ENCODE measurements around the gene KXD1. TPM values are rescaled to one million over a fixed set of nuclear protein-coding genes. Genes with fewer than 3 reads are reported as not detected.
"Not testable (repeated sequence)": the region's sequence is repeated elsewhere in the genome, so short reads cannot be mapped to it uniquely, and the experiment has no call there.

The KXD1 gene
- total RNA-seq, 4 donors from 2014 or later, result 129 to 155 (median 149) TPM

- 25% methylated on average over 11 of the region's 21 CpGs for WGBS
- Histone ChIP-seq H3K27ac (replicated peaks in 1 of 4) (no peak overlapping the region), H3K36me3 (peaks cover 0 to 6% (median 0%) of the 10 kb centered on the region in 4 donors), H3K4me3 (no peak overlapping the region), H3K27me3 (peaks cover 0 to 42% (median 8%) of the 10 kb centered on the region in 4 donors), H3K4me1 (peaks cover 17 to 22% (median 20%) of the 10 kb centered on the region in 4 donors), H3K9me3 (no peaks in the 10 kb centered on the region)
- DNase-seq (ENCODE audit: extremely low spot score), result no peak
- TF ChIP-seq EP300 (IDR thresholded peaks at IDR 0.05) (no peak), POLR2AphosphoS5 (IDR thresholded peaks at IDR 0.05) (no peak), POLR2A (IDR thresholded peaks at IDR 0.05; ENCODE audit: low read depth) (no peak), CTCF (IDR thresholded peaks at IDR 0.05) (no peak)
- intact Hi-C loops (cut with DNase I), result no loop called here
Observed at GRCh38 chr19:18596752-18597157, 39.1 kb downstream of the KXD1 start.

- WGBS, result 49% methylated on average over 9 of the region's 25 CpGs
- intact Hi-C loops (cut with DNase I), result no loop called here
- DNase-seq (ENCODE audit: extremely low spot score), result no peak
Observed at GRCh38 chr19:18597809-18598660, 40.4 kb downstream of the KXD1 start.

GRCh38 chr19:18599485-18599884 is 41.8 kb downstream of the KXD1 start:
- Histone ChIP-seq H3K36me3 (no peaks in the 10 kb centered on the region), H3K27me3 (peaks cover 0 to 69% (median 18%) of the 10 kb centered on the region in 4 donors), H3K27ac (replicated peaks in 1 of 4) (no peak overlapping the region), H3K9me3 (no peaks in the 10 kb centered on the region), H3K4me3 (no peak overlapping the region), H3K4me1 (peaks cover 17 to 23% (median 22%) of the 10 kb centered on the region in 4 donors)
- intact Hi-C loops (cut with DNase I), result no loop called here
- no peak for DNase-seq (ENCODE audit: extremely low spot score)
- TF ChIP-seq EP300 (IDR thresholded peaks at IDR 0.05), result no peak
- TF ChIP-seq CTCF (IDR thresholded peaks at IDR 0.05), result no peak
- no peak for TF ChIP-seq POLR2A (IDR thresholded peaks at IDR 0.05; ENCODE audit: low read depth)
- TF ChIP-seq POLR2AphosphoS5 (IDR thresholded peaks at IDR 0.05), result no peak
- WGBS, result 86% methylated on average over 20 of the region's 20 CpGs

More at GRCh38 chr19:18597809-18598660, 40.4 kb downstream of the KXD1 start:
- TF ChIP-seq POLR2A (IDR thresholded peaks at IDR 0.05; ENCODE audit: low read depth) (no peak), EP300 (IDR thresholded peaks at IDR 0.05) (no peak), CTCF (IDR thresholded peaks at IDR 0.05) (no peak), POLR2AphosphoS5 (IDR thresholded peaks at IDR 0.05) (no peak)
- Histone ChIP-seq H3K27ac (replicated peaks in 1 of 4) (no peak overlapping the region), H3K27me3 (peaks cover 0 to 55% (median 8%) of the 10 kb centered on the region in 4 donors), H3K4me3 (no peak overlapping the region), H3K36me3 (no peaks in the 10 kb centered on the region), H3K4me1 (peaks cover 17 to 22% (median 20%) of the 10 kb centered on the region in 4 donors), H3K9me3 (no peaks in the 10 kb centered on the region)

- Histone ChIP-seq H3K4me1 (peaks cover 7 to 26% (median 18%) of the 10 kb centered on the region in 4 donors), H3K27me3 (peaks cover 2 to 83% (median 30%) of the 10 kb centered on the region in 4 donors)
- H3K4me3 ChIP-seq; H3K27ac ChIP-seq (replicated peaks in 1 of 4); H3K9me3 ChIP-seq; H3K36me3 ChIP-seq; intact Hi-C loops (cut with DNase I); DNase-seq (ENCODE audit: extremely low spot score): not testable (repeated sequence)
- WGBS, result 94% methylated on average over 15 of the region's 15 CpGs
Observed at GRCh38 chr19:18600692-18601397, 43.2 kb downstream of the KXD1 start.

GRCh38 chr19:18601875-18602274 is 44.2 kb downstream of the KXD1 start:
- TF ChIP-seq POLR2A (IDR thresholded peaks at IDR 0.05; ENCODE audit: low read depth) (no peak), POLR2AphosphoS5 (IDR thresholded peaks at IDR 0.05) (no peak), CTCF (IDR thresholded peaks at IDR 0.05) (no peak), EP300 (IDR thresholded peaks at IDR 0.05) (no peak)
- no peak overlapping the region for H3K27ac ChIP-seq (replicated peaks in 1 of 4)
- no peak for DNase-seq (ENCODE audit: extremely low spot score)
- no peaks in the 10 kb centered on the region for H3K9me3 ChIP-seq
- H3K4me3 ChIP-seq, result no peak overlapping the region
- WGBS, result 95% methylated on average over 4 of the region's 4 CpGs
- peaks cover 7 to 33% (median 25%) of the 10 kb centered on the region in 4 donors for H3K4me1 ChIP-seq
- peaks cover 7 to 90% (median 36%) of the 10 kb centered on the region in 4 donors for H3K27me3 ChIP-seq
- intact Hi-C loops (cut with DNase I), result no loop called here
- no peaks in the 10 kb centered on the region for H3K36me3 ChIP-seq

Data from esophagus muscularis mucosa (tissue), 4 donors.